Calu3 (cell line): ENCODE data around the gene PPP1R2. TPM values are rescaled to one million over a fixed set of nuclear protein-coding genes. Genes with fewer than 3 reads are reported as not detected.

ENCODE experiments used
- BruUV-seq: library from RNA; stranded (reverse); fragments of 400-500 nt; replicated peaks from 2 replicates; lab custom pipeline; 2021; lab: Mats Ljungman, UMichigan
- CTCF ChIA-PET: fragments of 300-600 bp; sonication (Branson Sonifier 250); formaldehyde crosslinking; loops from one replicate; lab custom pipeline; 2022; ENCODE audit warnings: antibody characterized with exemption; lab: Charles Lee
- DNase-seq: peaks from one replicate; pipeline ENCODE4 v3.0.0; 2022
- H3K27ac Mint-ChIP-seq: one replicate; pipeline ENCODE4 v1.8.0; 2022; ENCODE audit warnings: mixed read lengths; ENCODE audit not compliant: unreplicated experiment
- H3K27me3 Mint-ChIP-seq: one replicate; pipeline ENCODE4 v1.8.0; 2022; ENCODE audit warnings: mixed read lengths; ENCODE audit not compliant: unreplicated experiment
- H3K36me3 Mint-ChIP-seq: one replicate; pipeline ENCODE4 v1.8.0; 2022; ENCODE audit warnings: mild to moderate bottlenecking, moderate library complexity, mixed read lengths; ENCODE audit not compliant: insufficient read depth, unreplicated experiment
- H3K4me1 Mint-ChIP-seq: one replicate; pipeline ENCODE4 v1.8.0; 2022; ENCODE audit warnings: mild to moderate bottlenecking, low read depth, mixed read lengths; ENCODE audit not compliant: unreplicated experiment
- H3K4me3 Mint-ChIP-seq: one replicate; pipeline ENCODE4 v1.8.0; 2022; ENCODE audit warnings: mild to moderate bottlenecking, low read depth, moderate library complexity, mixed read lengths; ENCODE audit not compliant: unreplicated experiment
- H3K9me3 Mint-ChIP-seq: one replicate; pipeline ENCODE4 v1.8.0; 2022; ENCODE audit warnings: low read depth, mixed read lengths; ENCODE audit not compliant: unreplicated experiment
- CTCF ChIP-seq: fragments of 200-600 bp; IDR thresholded peaks from one replicate; pipeline ENCODE4 v1.8.0; 2022; ENCODE audit warnings: antibody characterized with exemption; ENCODE audit not compliant: unreplicated experiment
- intact Hi-C: fragments of 100-400 bp; cut with micrococcal nuclease; formaldehyde crosslinking; loops from one replicate; pipeline ENCODE4 v1.10.0; 2022; ENCODE audit not compliant: unreplicated experiment
- total RNA-seq: library from RNA; stranded (reverse); gene quantifications from 2 replicates; pipeline ENCODE4 v1.2.3, GENCODE V29; 2022

PPP1R2 gene
- total RNA-seq, 1 experiment from 2014 or later = 60.6 TPM

GRCh38 chr3:195570912-195571311 lies 27.8 kb upstream of the PPP1R2 start:
- H3K9me3 Mint-ChIP-seq = no peaks in the 10 kb centered on the region
- CTCF ChIA-PET = interaction anchor here (0.7 kb wide), 1 partner anchor 1041 kb away, joined by 3 read pairs; no protein-coding TSS in a partner anchor
- intact Hi-C loops = no loop called here
- no peak overlapping the region for H3K27ac Mint-ChIP-seq
- BruUV-seq = no TSS peak
- H3K27me3 Mint-ChIP-seq = peaks cover 46% of the 10 kb centered on the region
- no peak overlapping the region for H3K4me3 Mint-ChIP-seq
- no peak for TF ChIP-seq CTCF
- DNase-seq = no peak
- H3K4me1 Mint-ChIP-seq = peaks cover 7% of the 10 kb centered on the region
- no peaks in the 10 kb centered on the region for H3K36me3 Mint-ChIP-seq

GRCh38 chr3:195570344-195570743 lies 27.2 kb upstream of the PPP1R2 start:
- DNase-seq = no peak
- Mint-ChIP-seq H3K4me1 (peaks cover 7% of the 10 kb centered on the region), H3K27ac (no peak overlapping the region), H3K27me3 (peaks cover 50% of the 10 kb centered on the region), H3K36me3 (no peaks in the 10 kb centered on the region), H3K9me3 (no peaks in the 10 kb centered on the region), H3K4me3 (no peak overlapping the region)
- BruUV-seq = no TSS peak
- intact Hi-C loops = no loop called here
- TF ChIP-seq CTCF = no peak
- CTCF ChIA-PET = no interaction called here

- CTCF ChIA-PET = interaction anchor here (1.1 kb wide), 1 partner anchor 15 kb away, joined by 4 read pairs; the partner anchor contains the start of gene APOD
- Mint-ChIP-seq H3K9me3 (no peaks in the 10 kb centered on the region), H3K4me3 (no peak overlapping the region), H3K27ac (no peak overlapping the region), H3K36me3 (no peaks in the 10 kb centered on the region), H3K4me1 (peaks cover 7% of the 10 kb centered on the region), H3K27me3 (peaks cover 42% of the 10 kb centered on the region)
- intact Hi-C loops = no loop called here
- BruUV-seq = no TSS peak
- no peak for TF ChIP-seq CTCF
- DNase-seq = no peak
Observed at GRCh38 chr3:195568630-195569029, 25.5 kb upstream of the PPP1R2 start.

GRCh38 chr3:195566797-195567196 lies 23.7 kb upstream of the PPP1R2 start:
- H3K27me3 Mint-ChIP-seq = peaks cover 24% of the 10 kb centered on the region
- peak; percentile 48 for DNase-seq
- CTCF ChIA-PET = no interaction called here
- H3K4me1 Mint-ChIP-seq = peaks cover 7% of the 10 kb centered on the region
- intact Hi-C loops = no loop called here
- H3K27ac Mint-ChIP-seq = no peak overlapping the region
- H3K9me3 Mint-ChIP-seq = no peaks in the 10 kb centered on the region
- BruUV-seq = no TSS peak
- no peak overlapping the region for H3K4me3 Mint-ChIP-seq
- TF ChIP-seq CTCF = no peak
- H3K36me3 Mint-ChIP-seq = no peaks in the 10 kb centered on the region
